GM21723 (cell line): ENCODE data around the gene HIVEP2.
A peak's percentile ranks its signal among the peaks of the same experiment; 100 is the strongest.
"Not testable (repeated sequence)": the region's sequence is repeated elsewhere in the genome, so short reads cannot be mapped to it uniquely, and the experiment has no call there.

Experiments
- ATAC-seq: cut with Tn5 transposase; IDR thresholded peaks from one replicate; pipeline ENCODE4 v1.9.1; 2021; ENCODE audit warnings: mild to moderate bottlenecking, moderate library complexity; ENCODE audit not compliant: unreplicated experiment

HIVEP2 gene

DNA sequence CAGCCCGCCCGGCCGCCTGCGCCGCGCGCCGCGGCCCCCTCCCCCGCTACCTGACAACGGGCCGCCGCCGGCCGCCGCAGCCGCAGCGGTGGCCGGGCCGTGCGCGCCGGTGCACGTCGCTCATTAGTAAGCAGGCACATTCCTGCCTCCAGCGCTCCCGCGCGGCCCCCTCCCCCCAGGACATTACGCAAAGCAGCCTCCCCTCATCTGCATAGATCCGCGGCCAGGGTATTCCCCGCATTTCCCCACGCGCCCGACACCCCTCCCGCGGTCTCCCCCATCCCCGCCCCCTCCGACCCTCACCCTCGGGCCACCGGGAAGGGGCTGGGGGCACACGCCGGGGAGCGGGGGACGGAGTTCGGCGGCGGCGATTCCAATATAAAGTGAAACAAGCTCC is at the start of gene HIVEP2:
TSS of gene HIVEP2 (minus strand) at position 128 of the 397 bp plus-strand sequence. CDS start 170,438 bp downstream, outside the sequence.
- peak; percentile 29 for ATAC-seq

DNA sequence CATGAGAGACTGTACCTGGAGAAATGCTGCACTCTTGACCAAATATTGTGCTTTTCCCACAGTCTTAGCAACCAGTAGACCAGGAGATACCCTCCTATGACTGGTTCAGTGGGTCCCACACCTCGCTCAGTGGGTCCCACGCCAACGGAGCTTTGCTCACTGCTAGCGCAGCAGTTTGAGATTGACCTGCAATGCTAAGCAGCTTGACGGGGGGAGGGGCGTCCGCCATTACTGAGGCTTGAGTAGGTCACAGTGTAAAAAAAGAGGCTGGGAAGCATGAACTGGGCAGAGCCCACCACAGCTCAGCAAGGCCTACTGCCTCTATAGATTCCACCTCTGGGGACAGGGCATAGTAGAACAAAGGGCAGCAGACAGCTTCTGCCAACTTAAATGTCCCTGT is 49.0 kb upstream of the HIVEP2 start:
- no peak for ATAC-seq

GRCh38 chr6:142987490-142987889 is 42.5 kb upstream of the HIVEP2 start:
- no peak for ATAC-seq

DNA sequence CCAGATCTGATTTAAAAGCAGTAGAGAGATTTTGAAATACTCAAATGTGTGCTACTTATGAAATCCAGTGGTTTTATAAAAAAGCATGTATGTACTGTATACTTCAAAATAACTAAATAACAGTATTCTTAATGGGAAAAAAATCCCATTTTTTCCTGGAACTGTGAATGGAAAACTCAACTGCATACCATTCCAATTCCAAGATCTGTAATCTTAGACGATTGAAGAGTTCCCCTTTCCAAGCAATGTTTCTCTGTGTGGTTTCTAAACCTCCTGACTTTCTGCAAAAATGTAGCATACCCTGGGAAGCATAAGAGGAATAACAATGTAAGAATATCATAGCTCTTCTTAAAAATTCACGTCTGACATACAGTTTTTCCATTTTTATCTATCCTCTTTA is 40.3 kb upstream of the HIVEP2 start:
- ATAC-seq = no peak

- no peak for ATAC-seq
These were observed 39.4 kb upstream of the HIVEP2 start for GRCh38 chr6:142984386-142984785.

GRCh38 chr6:142975365-142975764 is 30.4 kb upstream of the HIVEP2 start:
- ATAC-seq = no peak

DNA sequence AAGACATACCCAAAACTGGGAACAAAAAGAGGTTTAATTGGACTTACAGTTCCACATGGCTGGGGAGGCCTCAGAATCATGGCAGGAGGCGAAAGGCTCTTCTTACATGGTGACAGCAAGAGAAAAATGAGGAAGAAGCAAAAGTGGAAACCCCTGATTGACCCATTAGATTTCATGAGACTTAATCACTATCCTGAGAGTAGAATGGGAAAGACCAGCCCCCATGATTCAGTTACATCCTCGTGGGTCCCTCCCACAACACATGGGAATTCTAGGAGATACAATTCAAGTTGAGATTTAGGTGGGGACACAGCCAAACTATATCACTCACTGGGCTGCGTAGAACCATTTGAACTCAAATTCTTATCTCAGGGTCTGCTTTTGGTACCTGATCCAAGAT is 26.0 kb upstream of the HIVEP2 start:
- ATAC-seq = not testable (repeated sequence)

- ATAC-seq = no peak
These were observed 23.6 kb upstream of the HIVEP2 start for GRCh38 chr6:142968601-142969000.

DNA sequence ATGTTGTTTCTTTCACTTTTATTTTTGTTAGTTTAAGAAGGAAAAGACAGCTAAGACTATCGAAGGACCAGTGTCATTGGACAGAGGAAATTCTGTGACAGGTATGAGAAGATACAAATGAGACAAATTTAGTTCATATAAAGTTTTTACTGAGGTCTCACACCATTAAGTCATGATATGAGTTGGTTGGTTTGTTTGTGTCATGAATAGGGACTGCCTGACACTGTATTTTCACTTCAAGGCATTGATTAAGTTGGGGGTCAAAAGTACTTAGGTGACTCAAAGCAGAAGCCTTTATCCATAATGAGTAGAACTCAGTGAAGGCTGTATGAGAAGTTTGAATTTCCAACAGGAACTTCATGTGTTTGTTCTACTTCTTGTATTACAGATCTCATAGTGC is 21.3 kb upstream of the HIVEP2 start:
- no peak for ATAC-seq

DNA sequence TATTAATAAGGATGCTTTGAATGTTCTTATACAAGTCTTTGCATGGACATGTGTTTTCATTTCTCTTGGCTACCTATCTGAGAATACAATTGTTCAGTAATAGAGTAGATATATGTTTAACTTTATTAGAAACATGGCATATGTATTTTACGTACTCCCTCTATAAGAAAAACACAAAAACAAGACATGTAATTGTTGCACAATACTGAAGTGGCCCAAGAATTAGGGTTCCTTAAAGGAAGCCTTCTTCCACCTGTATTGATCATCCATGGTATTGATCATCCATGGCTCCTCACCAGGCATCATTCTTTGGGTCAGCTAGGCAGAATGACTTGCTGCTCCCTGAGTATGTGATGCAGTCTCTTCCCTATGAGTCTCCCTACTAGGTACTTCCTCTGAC is 20.2 kb upstream of the HIVEP2 start:
- ATAC-seq = no peak

DNA sequence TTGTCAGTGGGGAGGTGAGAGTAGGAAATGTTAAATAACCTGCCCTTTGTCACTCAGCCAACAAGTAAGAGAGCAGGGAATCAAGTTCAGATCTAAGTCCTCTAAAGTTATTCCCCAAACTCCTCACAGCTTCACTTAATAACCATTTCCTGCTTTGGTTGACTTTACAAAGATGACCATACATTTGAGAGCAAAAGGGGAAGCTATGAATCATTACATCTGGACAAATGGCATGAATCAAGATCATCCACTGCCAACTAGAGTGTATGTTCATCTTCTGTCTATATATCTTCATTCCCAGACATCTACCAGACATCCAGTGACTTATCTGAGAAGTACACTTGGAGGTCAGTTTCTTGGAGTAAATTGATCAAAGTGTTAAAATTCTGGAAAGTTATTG is 15.1 kb upstream of the HIVEP2 start:
- no peak for ATAC-seq

- no peak for ATAC-seq
These were observed 13.4 kb upstream of the HIVEP2 start for GRCh38 chr6:142958343-142958742.

- no peak for ATAC-seq
These were observed 11.8 kb upstream of the HIVEP2 start for GRCh38 chr6:142956726-142957125.

DNA sequence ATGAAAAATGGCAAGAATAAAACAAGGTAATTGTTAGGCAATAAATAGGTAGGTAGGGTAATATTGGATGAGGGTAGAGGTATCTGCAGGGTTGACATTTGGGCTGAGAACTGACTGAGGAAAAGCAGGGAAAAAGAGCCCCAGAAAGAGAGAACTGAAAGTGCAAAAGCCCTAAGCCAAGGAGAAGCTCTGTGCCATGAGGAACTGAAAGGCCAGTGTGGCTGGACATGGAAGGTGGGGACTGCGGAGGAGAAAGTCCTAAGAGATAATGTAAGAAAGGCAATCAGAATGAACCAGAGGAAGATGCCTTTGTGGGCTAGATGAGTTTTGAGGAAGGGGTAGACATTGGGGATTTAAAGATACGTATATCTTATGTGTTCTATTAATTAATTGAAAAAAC is 9.9 kb upstream of the HIVEP2 start:
- ATAC-seq = no peak

GRCh38 chr6:142953373-142954273 is 8.6 kb upstream of the HIVEP2 start:
- no peak for ATAC-seq

DNA sequence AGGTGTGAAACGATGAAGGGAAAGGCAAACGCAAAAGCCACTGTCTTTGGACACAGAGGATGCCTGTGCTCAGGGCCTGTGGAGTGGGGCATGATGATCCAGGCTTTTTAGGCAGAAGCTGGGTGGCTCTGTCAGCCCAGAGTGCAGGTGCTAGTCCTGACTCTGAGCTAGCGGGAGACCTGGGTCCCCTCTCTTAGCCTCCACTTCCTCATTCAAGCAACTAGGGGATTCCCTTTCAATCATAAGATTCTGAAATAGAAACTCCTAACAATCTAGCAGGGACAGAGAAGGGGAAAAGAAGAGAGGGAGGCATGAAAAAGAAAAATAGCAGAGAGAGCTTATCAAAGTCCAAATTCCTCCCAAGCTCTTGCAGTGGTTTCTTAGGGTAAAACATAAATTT is 7.6 kb upstream of the HIVEP2 start:
- ATAC-seq = peak; percentile 75

DNA sequence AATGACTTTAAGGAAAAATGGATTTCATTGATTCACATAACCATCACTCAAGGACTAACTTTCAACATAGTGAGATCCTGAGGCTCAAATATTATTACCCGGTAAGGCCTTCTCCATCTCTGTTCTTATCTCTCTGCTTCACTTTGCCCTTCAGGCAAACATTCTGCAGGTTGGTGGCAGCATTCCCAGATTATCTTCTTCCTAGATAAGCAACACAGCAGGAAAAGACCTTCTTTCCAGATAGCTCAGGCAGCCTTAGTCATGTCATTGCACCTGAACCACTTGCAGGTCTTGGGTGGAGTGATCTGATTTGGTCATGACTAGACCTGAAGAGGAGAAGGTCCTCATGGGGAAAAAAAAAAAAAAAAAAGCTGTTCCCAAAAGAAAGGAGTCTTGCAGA is 5.3 kb upstream of the HIVEP2 start:
- no peak for ATAC-seq

DNA sequence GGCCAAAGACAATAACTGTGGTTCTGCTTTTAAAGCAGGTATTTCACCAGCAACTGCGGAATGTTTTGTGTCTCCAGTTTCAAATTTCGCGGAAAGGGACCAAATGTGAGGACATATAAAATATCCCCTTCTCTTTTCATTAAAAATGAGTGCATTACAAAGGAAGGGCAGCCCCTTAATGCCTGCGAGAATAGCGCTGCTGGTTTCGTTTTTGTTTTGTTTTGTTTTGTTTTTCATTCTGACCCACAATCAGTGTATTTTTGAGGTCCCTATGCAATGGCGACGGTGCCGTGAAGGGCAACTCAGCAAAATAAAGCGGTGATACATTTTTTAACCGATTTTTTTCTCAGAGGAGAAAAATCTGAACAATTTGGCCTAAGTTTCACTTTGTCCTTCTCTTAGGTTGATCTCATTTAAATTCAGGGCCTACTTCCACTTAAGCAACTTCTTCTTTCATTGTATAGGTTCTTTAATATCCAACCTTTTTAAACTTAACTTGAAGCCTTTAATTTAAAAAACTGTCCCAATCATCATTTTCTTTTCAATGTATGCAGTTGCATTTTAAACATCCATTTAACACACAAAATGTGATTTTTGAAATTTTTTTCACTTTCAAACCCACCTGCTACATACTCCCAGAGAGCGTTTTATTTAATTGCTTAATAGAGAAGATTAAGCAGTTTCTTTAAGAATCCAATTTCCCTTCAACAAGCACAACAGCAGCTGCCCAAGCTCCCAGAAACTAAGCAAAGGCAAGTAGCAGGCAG is 2.9 kb upstream of the HIVEP2 start:
- ATAC-seq = peak; percentile 37

DNA sequence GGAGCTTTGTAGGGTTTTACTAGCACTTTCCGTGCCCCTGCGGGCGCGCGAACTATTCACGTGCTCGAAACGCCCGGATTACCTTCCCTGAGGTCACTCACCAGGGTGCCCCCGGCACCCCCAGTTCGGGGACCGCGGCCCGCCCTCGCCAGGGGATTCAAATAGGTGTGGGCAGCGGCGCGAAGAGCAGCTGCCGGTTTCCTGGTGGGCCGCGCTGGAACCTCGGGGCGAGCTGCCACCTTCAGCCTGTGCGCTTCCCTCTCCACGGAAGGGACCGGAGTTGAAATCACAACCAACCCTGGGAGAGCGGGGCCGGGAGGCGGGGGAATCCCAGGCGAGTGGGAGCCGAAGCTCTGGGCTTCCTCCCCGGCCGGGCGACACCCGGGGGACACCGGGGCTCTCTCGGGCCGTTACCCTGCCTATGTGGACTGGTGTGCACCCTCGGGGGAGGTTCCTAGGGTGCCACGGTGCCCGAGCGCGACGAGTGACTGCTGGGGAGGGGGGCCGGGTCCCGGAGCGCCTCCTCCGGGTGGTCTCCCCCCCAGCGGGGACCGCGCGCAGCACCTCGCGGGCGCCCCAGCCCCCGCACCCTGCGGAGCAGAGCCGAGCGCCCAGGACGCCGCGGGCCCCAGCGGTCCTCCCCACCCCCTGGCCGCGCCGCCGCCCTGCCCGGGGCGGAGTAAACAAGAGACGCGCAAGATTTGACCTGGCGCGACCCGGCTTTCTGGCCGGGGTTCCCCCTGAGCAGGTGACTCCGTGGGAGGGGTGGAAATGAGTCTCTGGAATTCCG is 2.1 kb upstream of the HIVEP2 start:
- peak; percentile 58 for ATAC-seq

- ATAC-seq = peak; percentile 30
These were observed 1.4 kb upstream of the HIVEP2 start for GRCh38 chr6:142946181-142946923.
